Mucosa of rectum (tissue), 2 donors: ENCODE results near the gene PCSK1N.
"Not testable (repeated sequence)": the region's sequence is repeated elsewhere in the genome, so short reads cannot be mapped to it uniquely, and the experiment has no call there.

Experiments used
- H3K27ac ChIP-seq, 2 donors: one replicate each; pipeline ENCODE4 v1.7.0; 2013; ENCODE audit warnings: inconsistent platforms in 2 of 2, low read depth in 2 of 2, low read length in 2 of 2
- H3K27me3 ChIP-seq, 2 donors: one replicate each; pipeline ENCODE4 v1.7.0; 2013; ENCODE audit warnings: low read length in 2 of 2; ENCODE audit not compliant: control insufficient read depth in 2 of 2, insufficient read depth in 2 of 2
- H3K36me3 ChIP-seq, 2 donors: one replicate each; pipeline ENCODE4 v1.7.0; 2013; ENCODE audit warnings: low read length in 2 of 2; ENCODE audit not compliant: control insufficient read depth in 2 of 2, insufficient read depth in 2 of 2
- H3K4me1 ChIP-seq, 2 donors: one replicate each; pipeline ENCODE4 v1.7.0; 2013; ENCODE audit warnings: low read length in 2 of 2, mild to moderate bottlenecking in 1 of 2; ENCODE audit not compliant: control insufficient read depth in 2 of 2, insufficient read depth in 2 of 2
- H3K4me3 ChIP-seq, 2 donors: one replicate each; pipeline ENCODE4 v1.7.0; 2013; ENCODE audit warnings: low read length in 2 of 2
- H3K9ac ChIP-seq, 2 donors: one replicate each; pipeline ENCODE4 v1.7.0; 2013; ENCODE audit warnings: low read length in 2 of 2, low read depth in 1 of 2, mild to moderate bottlenecking in 1 of 2
- H3K9me3 ChIP-seq, 2 donors: one replicate each; pipeline ENCODE4 v1.7.0; 2013; ENCODE audit warnings: low read length in 2 of 2; ENCODE audit not compliant: control insufficient read depth in 2 of 2
- donor health status: healthy.
- donor health status: Normal muscosa, but diverticular disease.

The PCSK1N gene

DNA sequence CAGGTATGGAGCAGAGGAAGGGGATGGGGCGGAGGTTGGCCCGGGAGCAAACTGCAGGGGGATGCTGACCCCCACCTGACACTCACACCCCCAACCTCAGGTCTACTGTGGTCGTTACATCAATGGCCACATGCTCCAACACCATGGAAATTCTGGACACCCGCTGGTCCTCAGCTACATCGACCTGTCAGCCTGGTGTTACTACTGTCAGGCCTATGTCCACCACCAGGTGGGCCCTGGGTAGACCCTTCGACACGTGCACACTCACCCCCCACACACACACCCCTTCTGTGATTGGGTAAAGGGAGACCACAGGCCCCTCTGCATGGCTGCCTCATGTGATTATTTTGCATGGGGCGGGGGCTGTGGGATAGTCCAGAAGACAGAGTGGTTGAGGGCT is 11.3 kb downstream of the PCSK1N start:
- peaks cover 10 to 11% of the 10 kb centered on the region in 2 donors for H3K36me3 ChIP-seq
- no peak overlapping the region for H3K27ac ChIP-seq
- H3K4me3 ChIP-seq = no peak overlapping the region
- peaks cover 0 to 6% of the 10 kb centered on the region in 2 donors for H3K9me3 ChIP-seq
- no peak overlapping the region for H3K9ac ChIP-seq
- H3K4me1 ChIP-seq = no peaks in the 10 kb centered on the region
- no peaks in the 10 kb centered on the region for H3K27me3 ChIP-seq

DNA sequence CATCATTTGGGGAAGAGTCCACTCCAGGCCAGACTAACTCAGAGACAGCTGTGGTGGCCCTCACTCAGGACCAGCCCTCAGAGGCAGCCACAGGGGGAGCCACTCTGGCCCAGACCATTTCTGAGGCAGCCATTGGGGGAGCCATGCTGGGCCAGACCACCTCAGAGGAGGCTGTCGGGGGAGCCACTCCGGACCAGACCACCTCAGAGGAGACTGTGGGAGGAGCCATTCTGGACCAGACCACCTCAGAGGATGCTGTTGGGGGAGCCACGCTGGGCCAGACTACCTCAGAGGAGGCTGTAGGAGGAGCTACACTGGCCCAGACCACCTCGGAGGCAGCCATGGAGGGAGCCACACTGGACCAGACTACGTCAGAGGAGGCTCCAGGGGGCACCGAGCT is 12.4 kb downstream of the PCSK1N start:
- H3K4me1 ChIP-seq = no peaks in the 10 kb centered on the region
- H3K36me3 ChIP-seq = peaks cover 16 to 18% of the 10 kb centered on the region in 2 donors
- H3K9me3 ChIP-seq = peaks cover 0 to 6% of the 10 kb centered on the region in 2 donors
- H3K27ac ChIP-seq = no peak overlapping the region
- H3K4me3 ChIP-seq = no peak overlapping the region
- H3K9ac ChIP-seq = no peak overlapping the region
- H3K27me3 ChIP-seq = no peaks in the 10 kb centered on the region

DNA sequence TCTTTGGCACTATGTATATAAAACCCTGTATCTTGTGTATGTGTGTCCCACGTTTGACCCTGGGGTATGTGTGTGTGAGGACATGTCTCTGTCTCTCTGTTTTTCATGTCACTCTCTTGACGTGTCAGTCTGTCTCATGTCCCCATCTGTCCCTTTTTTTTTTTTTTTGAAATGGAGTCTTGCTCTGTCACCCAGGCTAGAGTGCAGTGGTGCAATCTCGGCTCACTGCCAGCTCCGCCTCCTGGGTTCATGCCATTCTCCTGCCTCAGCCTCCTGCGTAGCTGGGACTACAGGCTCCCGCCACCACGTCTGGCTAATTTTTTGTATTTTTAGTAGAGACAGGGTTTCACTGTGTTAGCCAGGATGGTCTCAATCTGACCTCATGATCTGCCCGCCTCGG is 16.0 kb downstream of the PCSK1N start:
- not testable (repeated sequence) for H3K9me3 ChIP-seq, H3K4me3 ChIP-seq, H3K27ac ChIP-seq, H3K4me1 ChIP-seq, H3K9ac ChIP-seq, H3K27me3 ChIP-seq
- peaks cover 19 to 27% of the 10 kb centered on the region in 2 donors for H3K36me3 ChIP-seq

DNA sequence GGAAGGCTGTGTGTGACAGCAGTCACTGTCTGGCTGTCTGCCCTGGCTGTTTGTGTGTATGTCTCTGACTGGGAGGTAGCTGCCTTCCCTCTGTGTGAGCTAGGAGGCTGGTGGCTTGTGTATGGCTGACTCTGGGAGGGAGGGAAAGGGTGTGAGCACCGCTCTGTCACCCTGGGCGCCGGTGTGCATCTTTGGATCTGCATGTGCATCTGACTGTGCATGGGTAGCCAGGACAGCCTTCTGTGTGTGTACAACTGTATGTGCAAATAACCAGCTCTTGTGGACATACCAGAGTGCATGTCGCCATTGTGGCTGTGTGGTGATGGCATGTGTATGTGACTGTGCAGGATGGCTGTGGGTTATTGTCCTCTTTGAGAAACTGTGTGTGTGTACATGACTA is 16.5 kb downstream of the PCSK1N start:
- H3K27ac ChIP-seq = no peak overlapping the region
- H3K4me3 ChIP-seq = no peak overlapping the region
- H3K9ac ChIP-seq = no peak overlapping the region
- H3K27me3 ChIP-seq = no peaks in the 10 kb centered on the region
- H3K36me3 ChIP-seq = peaks cover 16 to 26% of the 10 kb centered on the region in 2 donors
- H3K4me1 ChIP-seq = no peaks in the 10 kb centered on the region
- H3K9me3 ChIP-seq = no peaks in the 10 kb centered on the region

DNA sequence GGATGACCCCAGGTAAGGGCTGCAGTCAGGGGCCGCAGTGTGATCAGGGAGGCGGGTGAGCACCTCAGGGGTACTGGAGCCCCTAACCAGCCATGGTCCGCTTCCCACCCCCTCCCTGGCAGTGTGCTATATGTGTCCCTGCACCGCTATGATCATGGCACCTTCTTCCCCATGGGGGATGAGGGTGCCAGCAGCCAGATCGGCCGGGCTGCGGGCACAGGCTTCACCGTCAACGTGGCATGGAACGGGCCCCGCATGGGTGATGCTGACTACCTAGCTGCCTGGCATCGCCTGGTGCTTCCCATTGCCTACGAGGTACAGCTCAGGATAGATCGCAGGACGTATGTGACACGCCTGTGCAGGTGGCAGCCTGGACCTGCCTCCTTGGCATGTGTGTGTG is 17.3 kb downstream of the PCSK1N start:
- no peaks in the 10 kb centered on the region for H3K27me3 ChIP-seq
- peaks cover 16 to 22% of the 10 kb centered on the region in 2 donors for H3K36me3 ChIP-seq
- no peaks in the 10 kb centered on the region for H3K4me1 ChIP-seq
- no peak overlapping the region for H3K9ac ChIP-seq
- no peaks in the 10 kb centered on the region for H3K9me3 ChIP-seq
- H3K4me3 ChIP-seq = no peak overlapping the region
- H3K27ac ChIP-seq = no peak overlapping the region

DNA sequence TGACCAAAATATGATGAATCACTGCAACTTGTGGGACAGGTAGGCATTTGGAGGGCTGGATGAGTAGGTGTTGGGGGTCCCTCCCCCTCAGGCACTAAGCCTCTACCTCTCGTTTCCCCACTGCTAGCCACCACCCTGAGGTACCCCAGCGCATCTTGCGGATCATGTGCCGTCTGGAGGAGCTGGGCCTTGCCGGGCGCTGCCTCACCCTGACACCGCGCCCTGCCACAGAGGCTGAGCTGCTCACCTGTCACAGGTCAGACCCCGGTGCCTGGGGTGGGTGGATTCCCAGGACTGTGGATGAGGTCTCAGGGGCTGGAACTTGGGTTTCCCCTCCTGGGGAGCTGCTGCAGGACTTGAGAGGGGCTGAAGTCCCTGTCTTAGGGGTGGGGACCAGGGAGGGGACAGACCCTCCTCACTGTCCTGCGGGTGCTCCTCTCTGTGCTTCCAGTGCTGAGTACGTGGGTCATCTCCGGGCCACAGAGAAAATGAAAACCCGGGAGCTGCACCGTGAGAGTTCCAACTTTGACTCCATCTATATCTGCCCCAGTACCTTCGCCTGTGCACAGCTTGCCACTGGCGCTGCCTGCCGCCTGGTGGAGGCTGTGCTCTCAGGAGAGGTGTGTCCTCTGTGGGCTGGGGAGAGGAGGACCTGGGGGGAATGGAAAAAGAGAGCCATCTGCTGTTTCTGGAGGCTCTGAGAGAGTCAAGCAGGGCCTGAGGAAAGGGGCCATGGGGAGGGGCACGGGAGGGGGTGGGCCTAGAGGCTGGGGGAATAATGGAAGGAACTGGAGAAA is 19.2 kb downstream of the PCSK1N start:
- Histone ChIP-seq H3K27me3 (no peaks in the 10 kb centered on the region), H3K9me3 (no peaks in the 10 kb centered on the region), H3K36me3 (peaks cover 11 to 19% of the 10 kb centered on the region in 2 donors)

DNA sequence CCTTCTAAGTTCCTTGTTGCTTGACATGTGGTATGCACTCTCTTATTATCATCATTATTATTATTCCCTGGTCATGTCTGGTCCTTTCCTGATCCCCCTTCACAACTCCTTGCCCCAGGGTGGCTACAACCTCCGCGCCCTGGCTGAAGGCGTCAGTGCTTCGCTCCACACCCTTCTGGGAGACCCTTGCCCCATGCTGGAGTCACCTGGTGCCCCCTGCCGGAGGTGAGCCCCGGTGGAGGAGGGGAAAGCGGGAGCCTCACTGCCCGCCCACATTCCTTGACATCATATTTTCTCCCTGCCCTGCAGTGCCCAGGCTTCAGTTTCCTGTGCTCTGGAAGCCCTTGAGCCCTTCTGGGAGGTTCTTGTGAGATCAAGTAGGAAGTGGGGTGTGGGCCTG is 20.1 kb downstream of the PCSK1N start:
- Histone ChIP-seq H3K36me3 (peaks cover 9 to 17% of the 10 kb centered on the region in 2 donors), H3K4me1 (no peaks in the 10 kb centered on the region), H3K4me3 (no peak overlapping the region), H3K27ac (no peak overlapping the region), H3K9ac (no peak overlapping the region), H3K9me3 (no peaks in the 10 kb centered on the region), H3K27me3 (no peaks in the 10 kb centered on the region)

More for the DNA sequence above, 19.2 kb downstream of the PCSK1N start:
- H3K9ac ChIP-seq = no peak overlapping the region
- H3K4me3 ChIP-seq = no peak overlapping the region
- no peak overlapping the region for H3K27ac ChIP-seq
- no peaks in the 10 kb centered on the region for H3K4me1 ChIP-seq

DNA sequence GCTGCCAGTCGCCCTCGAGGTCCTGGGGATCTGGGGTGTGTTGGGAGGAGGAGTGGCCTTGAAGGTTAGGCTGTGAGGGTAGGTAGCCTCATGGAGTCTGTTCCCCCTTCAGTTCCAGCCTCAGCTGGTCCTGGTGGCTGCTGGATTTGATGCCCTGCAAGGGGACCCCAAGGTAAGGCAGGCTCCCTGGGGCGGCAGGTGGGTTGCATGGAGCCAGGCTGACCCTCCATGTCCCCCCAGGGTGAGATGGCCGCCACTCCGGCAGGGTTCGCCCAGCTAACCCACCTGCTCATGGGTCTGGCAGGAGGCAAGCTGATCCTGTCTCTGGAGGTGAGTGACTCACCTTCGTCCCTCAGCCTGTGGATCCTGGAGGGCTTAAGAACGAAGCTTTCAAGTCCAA is 20.7 kb downstream of the PCSK1N start:
- Histone ChIP-seq H3K36me3 (peaks cover 8 to 17% of the 10 kb centered on the region in 2 donors), H3K27me3 (no peaks in the 10 kb centered on the region), H3K9me3 (no peaks in the 10 kb centered on the region), H3K4me1 (no peaks in the 10 kb centered on the region), H3K27ac (no peak overlapping the region), H3K4me3 (no peak overlapping the region), H3K9ac (no peak overlapping the region)

DNA sequence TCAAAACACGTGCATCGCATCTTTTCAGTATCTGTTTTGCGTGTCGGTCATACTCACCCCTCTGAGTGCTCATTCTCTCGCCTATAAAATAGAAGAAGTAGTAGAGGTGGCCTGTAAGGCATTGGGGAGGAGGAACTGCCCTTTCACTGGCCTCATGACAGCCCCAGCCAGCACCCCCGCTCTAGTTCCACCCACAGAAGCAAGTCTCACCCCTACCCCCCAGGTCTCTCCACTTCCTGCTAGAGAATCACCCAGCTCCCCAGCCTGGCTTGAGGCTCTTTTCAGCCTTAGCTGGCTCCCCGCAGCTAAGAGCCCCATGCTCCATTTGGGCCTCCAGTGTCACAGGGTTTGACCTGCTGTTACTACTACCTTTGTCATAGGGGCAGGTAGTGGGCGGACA is 21.8 kb downstream of the PCSK1N start:
- peaks cover 7 to 13% of the 10 kb centered on the region in 2 donors for H3K36me3 ChIP-seq
- no peaks in the 10 kb centered on the region for H3K9me3 ChIP-seq
- H3K9ac ChIP-seq = no peak overlapping the region
- no peak overlapping the region for H3K27ac ChIP-seq
- H3K4me1 ChIP-seq = no peaks in the 10 kb centered on the region
- no peak overlapping the region for H3K4me3 ChIP-seq
- no peaks in the 10 kb centered on the region for H3K27me3 ChIP-seq

DNA sequence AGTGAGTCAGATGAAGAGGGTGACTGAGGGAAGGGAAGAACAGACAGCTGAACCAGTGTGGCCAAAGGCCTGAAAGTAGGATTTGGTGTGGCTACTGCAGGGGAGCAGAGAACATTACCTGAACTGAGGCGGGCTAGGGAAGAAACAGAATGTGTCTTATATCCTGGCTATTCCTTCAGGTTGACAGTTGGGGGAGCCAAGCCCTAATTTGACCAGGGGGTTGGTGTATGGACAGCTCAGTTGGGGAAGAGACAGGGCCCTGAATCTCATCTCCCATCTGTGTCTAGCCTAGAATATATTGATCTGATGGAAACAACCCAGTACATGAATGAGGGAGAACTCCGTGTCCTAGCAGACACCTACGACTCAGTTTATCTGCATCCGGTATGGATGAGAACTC is 29.3 kb downstream of the PCSK1N start:
- Histone ChIP-seq H3K36me3 (peaks cover 0 to 7% of the 10 kb centered on the region in 2 donors), H3K4me3 (no peak overlapping the region), H3K27ac (no peak overlapping the region), H3K27me3 (peaks cover 0 to 3% of the 10 kb centered on the region in 2 donors), H3K4me1 (no peaks in the 10 kb centered on the region), H3K9ac (no peak overlapping the region), H3K9me3 (no peaks in the 10 kb centered on the region)
